Smooth muscle cell (in vitro differentiated cells): ENCODE data around the gene GDF2. TPM values are rescaled to one million over a fixed set of nuclear protein-coding genes. Genes with fewer than 3 reads are reported as not detected.

Source experiments
- DNase-seq: peaks from one replicate; lab custom pipeline; 2025; ENCODE audit not compliant: unreplicated experiment; lab: John Stamatoyannopoulos, UW
- H2AFZ ChIP-seq: fragments of 200-600 bp; sonication (generic); 2 replicates; pipeline ENCODE4 v1.6.0; 2016; ENCODE audit warnings: antibody characterized with exemption, low read depth, mild to moderate bottlenecking
- H3F3A ChIP-seq: fragments of 200-600 bp; sonication (generic); 2 replicates; pipeline ENCODE4 v1.6.0; 2017; ENCODE audit warnings: antibody characterized with exemption, low read depth
- H3K27ac ChIP-seq: fragments of 200-600 bp; sonication (generic); 2 replicates; pipeline ENCODE4 v1.5.1; 2016; ENCODE audit warnings: low read depth, mild to moderate bottlenecking
- H3K27me3 ChIP-seq: fragments of 200-600 bp; sonication (generic); 2 replicates; pipeline ENCODE4 v1.6.1; 2016; ENCODE audit warnings: low read depth, mild to moderate bottlenecking
- H3K36me3 ChIP-seq: fragments of 200-600 bp; sonication (generic); 2 replicates; pipeline ENCODE4 v1.5.1; 2016; ENCODE audit warnings: low read depth
- H3K4me1 ChIP-seq: fragments of 200-600 bp; sonication (generic); 2 replicates; pipeline ENCODE4 v1.5.1; 2016; ENCODE audit warnings: low read depth
- H3K4me2 ChIP-seq: fragments of 200-600 bp; sonication (generic); 2 replicates; pipeline ENCODE4 v1.6.0; 2016; ENCODE audit warnings: mild to moderate bottlenecking
- H3K4me3 ChIP-seq: fragments of 200-600 bp; sonication (generic); 2 replicates; pipeline ENCODE4 v1.5.1; 2016; ENCODE audit warnings: mild to moderate bottlenecking
- H3K79me2 ChIP-seq: fragments of 200-600 bp; sonication (generic); 2 replicates; pipeline ENCODE4 v1.6.0; 2016; ENCODE audit warnings: low read depth, mild to moderate bottlenecking
- H3K9ac ChIP-seq: fragments of 200-600 bp; sonication (generic); 2 replicates; pipeline ENCODE4 v1.6.0; 2016; ENCODE audit warnings: low read depth
- H3K9me3 ChIP-seq: fragments of 200-600 bp; sonication (generic); replicated peaks from 2 replicates; pipeline ENCODE4 v1.5.1; 2016; ENCODE audit warnings: low read depth
- H4K20me1 ChIP-seq: fragments of 200-600 bp; sonication (generic); 2 replicates; pipeline ENCODE4 v1.6.0; 2016; ENCODE audit warnings: low read depth
- CTCF ChIP-seq: fragments of 200-600 bp; sonication (generic); IDR thresholded peaks from 2 replicates; pipeline ENCODE4 v1.5.1; 2017; ENCODE audit warnings: borderline replicate concordance, mild to moderate bottlenecking, antibody characterized with exemption; ENCODE audit not compliant: insufficient read depth, poor library complexity, severe bottlenecking
- WGBS: methylation state at CpG from one replicate; pipeline ENCODE4 v1.1.7; 2016; ENCODE audit warnings: low lambda C conversion rate; 5-methylcytosine and 5-hydroxymethylcytosine counted together
- polyA plus RNA-seq: library from polyadenylated mRNA; unstranded; fragments of >200 nt; fragmentation: Nextera tagmentation; extraction: Ambion mirVana; gene quantifications from 2 replicates; pipeline ENCODE4 v1.2.1, GENCODE V29; 2016
- total RNA-seq: library from RNA; depleted of rRNA; stranded (reverse); fragments of >200 nt; gene quantifications from 2 replicates; pipeline ENCODE4 v1.2.3, GENCODE V29; 2014

GDF2 gene
- total and polyA plus RNA-seq, 2 experiments from 2014 or later: not detected

DNA sequence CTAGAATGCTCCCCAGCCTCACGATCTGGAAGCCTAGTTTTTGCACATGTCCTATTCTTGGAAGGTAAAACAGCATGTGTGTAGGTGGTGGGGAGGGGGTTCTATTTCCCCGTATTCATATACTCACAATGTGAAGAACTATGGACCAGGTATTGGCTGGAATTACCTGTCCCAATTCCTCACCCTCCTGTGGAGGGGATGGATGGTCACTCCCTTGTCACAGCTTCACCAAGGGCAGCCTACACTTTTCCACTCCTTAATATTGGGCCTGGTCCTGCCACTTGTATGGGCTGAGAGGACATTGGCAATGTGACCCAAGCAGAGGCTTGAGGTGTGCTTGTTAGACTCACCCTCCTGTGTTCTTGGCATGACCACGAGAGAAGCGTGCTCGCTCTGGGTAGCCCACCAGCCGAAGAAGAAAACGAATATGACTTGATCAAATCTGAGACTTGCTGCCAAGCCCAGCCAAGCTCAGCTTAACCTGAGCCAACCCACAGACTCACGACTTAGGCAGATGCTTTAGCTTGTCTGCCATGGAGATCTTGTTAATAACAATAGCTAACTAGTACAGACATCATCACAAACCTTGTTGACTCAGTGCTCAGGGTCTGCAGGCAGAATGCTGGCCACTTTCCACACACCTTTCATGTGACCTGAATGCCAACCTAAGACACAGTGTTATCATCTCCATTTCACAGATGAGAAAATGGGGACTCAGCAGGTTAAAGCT is 44.6 kb downstream of the GDF2 start:
- no peak for TF ChIP-seq CTCF
- no peak for DNase-seq
- 89% methylated on average over 8 of the region's 8 CpGs for WGBS
- no peaks in the 10 kb centered on the region for H3F3A ChIP-seq
- no peak overlapping the region for H3K4me3 ChIP-seq
- no peak overlapping the region for H3K27ac ChIP-seq
- H3K27me3 ChIP-seq: no peaks in the 10 kb centered on the region
- no peak overlapping the region for H3K9ac ChIP-seq
- H4K20me1 ChIP-seq: no peaks in the 10 kb centered on the region
- H2AFZ ChIP-seq: no peak overlapping the region
- H3K36me3 ChIP-seq: no peaks in the 10 kb centered on the region
- H3K4me2 ChIP-seq: no peak overlapping the region
- H3K4me1 ChIP-seq: no peaks in the 10 kb centered on the region
- H3K9me3 ChIP-seq: no peaks in the 10 kb centered on the region
- no peaks in the 10 kb centered on the region for H3K79me2 ChIP-seq

DNA sequence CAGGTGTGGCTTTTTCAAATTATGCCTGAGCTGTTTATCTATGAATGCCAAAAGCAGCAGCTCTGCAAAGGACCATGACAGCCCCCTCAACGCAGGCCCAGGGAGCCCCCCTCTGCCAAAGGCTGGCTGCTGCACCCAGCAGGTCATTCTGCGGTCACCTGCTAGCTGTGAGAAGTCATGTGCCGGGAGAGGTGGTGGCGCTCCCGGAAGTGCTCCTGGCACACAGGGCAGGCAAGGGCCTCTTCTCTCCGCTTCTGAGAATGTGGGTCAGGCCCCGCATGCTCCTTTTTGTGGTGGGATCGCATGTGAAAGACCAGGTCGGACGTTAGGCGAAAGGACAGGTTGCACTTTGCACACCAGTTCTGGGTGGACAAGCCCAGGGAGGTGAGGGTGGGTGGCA is 45.4 kb downstream of the GDF2 start:
- H3K27ac ChIP-seq: no peak overlapping the region
- TF ChIP-seq CTCF: no peak

DNA sequence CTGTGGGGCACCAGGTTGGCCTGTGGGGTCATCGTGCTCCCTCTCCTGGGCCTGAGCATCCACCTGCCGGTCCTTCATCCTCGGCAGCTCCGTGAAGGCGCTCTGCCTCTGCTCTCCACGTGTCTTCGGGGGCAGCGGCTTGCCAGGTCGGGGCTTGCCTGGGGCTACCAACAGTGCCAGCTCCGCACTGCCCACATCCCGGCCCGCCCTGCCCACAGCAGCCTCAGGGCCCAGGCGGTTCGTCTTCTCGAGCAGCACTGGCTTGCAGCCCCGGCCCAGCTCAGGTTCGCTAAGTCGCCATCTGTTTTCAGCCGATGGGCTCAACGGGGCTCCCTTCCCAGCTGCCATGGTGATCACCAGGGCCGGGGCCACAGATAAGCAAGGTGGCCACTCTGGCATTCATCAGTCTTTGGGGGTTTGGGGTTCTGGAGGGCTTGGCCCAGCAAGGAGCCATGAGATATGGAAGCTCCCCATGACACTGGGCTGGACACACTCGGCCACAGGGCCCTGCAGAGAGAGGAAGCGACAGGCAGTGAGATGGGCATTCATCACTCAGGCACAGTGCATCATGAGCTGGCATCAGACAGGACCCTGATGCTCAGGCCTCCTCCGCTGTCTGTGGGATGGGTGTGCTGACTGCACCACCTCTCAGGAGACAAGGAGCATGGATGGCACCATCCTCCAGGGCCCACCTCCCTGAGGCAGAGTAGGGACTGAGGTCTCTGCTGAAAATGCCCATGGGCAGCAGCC is 46.4 kb downstream of the GDF2 start:
- Histone ChIP-seq H3K4me2 (no peak overlapping the region), H3K27me3 (no peaks in the 10 kb centered on the region), H3K9me3 (no peaks in the 10 kb centered on the region), H3K4me3 (no peak overlapping the region), H4K20me1 (no peaks in the 10 kb centered on the region), H3K36me3 (no peaks in the 10 kb centered on the region), H3K4me1 (no peaks in the 10 kb centered on the region), H3K27ac (no peak overlapping the region), H2AFZ (no peak overlapping the region), H3K9ac (no peak overlapping the region), H3F3A (no peaks in the 10 kb centered on the region), H3K79me2 (no peaks in the 10 kb centered on the region)
- DNase-seq: no peak
- no peak for TF ChIP-seq CTCF
- 97% methylated on average over 22 of the region's 24 CpGs for WGBS

More for the DNA sequence above, 45.4 kb downstream of the GDF2 start:
- Histone ChIP-seq H3K4me2 (no peak overlapping the region), H3K9ac (no peak overlapping the region), H3K36me3 (no peaks in the 10 kb centered on the region), H3K4me3 (no peak overlapping the region), H3K27me3 (no peaks in the 10 kb centered on the region), H2AFZ (no peak overlapping the region), H3K9me3 (no peaks in the 10 kb centered on the region), H4K20me1 (no peaks in the 10 kb centered on the region), H3F3A (no peaks in the 10 kb centered on the region), H3K4me1 (no peaks in the 10 kb centered on the region), H3K79me2 (no peaks in the 10 kb centered on the region)
- WGBS: 95% methylated on average over 11 of the region's 11 CpGs
- no peak for DNase-seq
